HepG2 (cell line): ENCODE results near the gene THSD4. TPM values are rescaled to one million over a fixed set of nuclear protein-coding genes. Genes with fewer than 3 reads are reported as not detected.

Source experiments
- ATAC-seq: fragments of 200-7000 bp; cut with Tn5 transposase; 3 replicates; pipeline ENCODE4 v1.9.1; 2020; ENCODE audit warnings: mild to moderate bottlenecking, moderate library complexity
- BruUV-seq: library from RNA; stranded (reverse); fragments of 400-500 nt; replicated peaks from 2 replicates; lab custom pipeline; 2021; lab: Mats Ljungman, UMichigan
- CTCF ChIA-PET: fragments of 300-600 bp; formaldehyde crosslinking; extraction: SDS; loops from one replicate; lab custom pipeline; 2021; ENCODE audit warnings: low total read pairs, inconsistent platforms, low intra/inter-chr PET ratio; lab: Yijun Ruan, JAX
- POLR2A ChIA-PET: fragments of 350-600 bp; sonication (Branson Sonifier 250); formaldehyde crosslinking; loops from one replicate; lab custom pipeline; 2020; ENCODE audit warnings: antibody characterized with exemption, inconsistent platforms; lab: Yijun Ruan, JAX
- DNase-seq: peaks from one replicate; pipeline ENCODE4 v3.0.0-alpha.2; 2015; ENCODE audit warnings: low spot score
- FAIRE-seq: peaks from 3 replicates; lab custom pipeline; 2011; peaks lifted over from hg19 to GRCh38; lab: Jason Lieb, UNC
- H2AFZ ChIP-seq: one replicate; pipeline ENCODE4 v1.6.1; 2011; ENCODE audit warnings: low read length, inconsistent platforms
- H3K27ac ChIP-seq: fragments of 300-600 bp; 3 replicates; pipeline ENCODE4 v1.8.0; 2011; ENCODE audit warnings: mixed run types, mild to moderate bottlenecking, mixed read lengths, low read length, inconsistent platforms; ENCODE audit not compliant: insufficient read depth; ENCODE audit errors: extremely low read length
- H3K27me3 ChIP-seq, 2 experiments: fragments of 200-600 bp in 1 of 2; 2 replicates in 1 of 2; 3 replicates in 1 of 2; pipeline versions ENCODE4 v1.6.0 to v1.8.0; 2011; ENCODE audit warnings: low read length in 2 of 2, mild to moderate bottlenecking in 2 of 2, moderate library complexity in 2 of 2, inconsistent platforms in 1 of 2; ENCODE audit not compliant: insufficient read depth in 2 of 2, control insufficient read depth in 1 of 2
- H3K36me3 ChIP-seq, 2 experiments: fragments of 200-600 bp in 1 of 2; replicated peaks in 1 of 2; 2 replicates in 1 of 2; 3 replicates in 1 of 2; pipeline versions ENCODE4 v1.5.1 to v1.8.0; 2011; ENCODE audit warnings: low read length in 2 of 2, inconsistent platforms in 1 of 2; ENCODE audit not compliant: insufficient read depth in 2 of 2, control insufficient read depth in 1 of 2
- H3K4me1 ChIP-seq: 2 replicates; pipeline ENCODE4 v1.5.1; 2012; ENCODE audit warnings: low read length, inconsistent platforms; ENCODE audit not compliant: insufficient read depth
- H3K4me2 ChIP-seq: 2 replicates; pipeline ENCODE4 v1.6.0; 2011; ENCODE audit warnings: low read depth, low read length, inconsistent platforms
- H3K4me3 ChIP-seq, 3 experiments: fragments of 200-600 bp in 1 of 3; sonication (generic), shearing (Covaris generic) in 1 of 3; replicated peaks in 1 of 3; 2 replicates each; pipeline ENCODE4 v1.5.1; 2011 to 2016; ENCODE audit warnings: low read length in 3 of 3, inconsistent platforms in 2 of 3, low read depth in 2 of 3, mild to moderate bottlenecking in 2 of 3, control low read depth in 1 of 3, mixed read lengths in 1 of 3; ENCODE audit not compliant: insufficient read depth in 1 of 3
- H3K79me2 ChIP-seq: one replicate; pipeline ENCODE4 v1.6.1; 2011; ENCODE audit warnings: low read length, inconsistent platforms; ENCODE audit not compliant: insufficient read depth
- H3K9ac ChIP-seq: 2 replicates; pipeline ENCODE4 v1.6.0; 2011; ENCODE audit warnings: mild to moderate bottlenecking, low read depth, low read length, inconsistent platforms; ENCODE audit not compliant: insufficient read depth
- H3K9me3 ChIP-seq: 2 replicates; pipeline ENCODE4 v1.5.1; 2012; ENCODE audit warnings: mild to moderate bottlenecking, low read length
- H4K20me1 ChIP-seq: 2 replicates; pipeline ENCODE4 v1.6.0; 2011; ENCODE audit warnings: inconsistent platforms, mild to moderate bottlenecking, low read length, moderate library complexity; ENCODE audit not compliant: insufficient read depth
- DMTF1 ChIP-seq: sonication (generic); formaldehyde crosslinking; IDR thresholded peaks from 2 replicates; pipeline ENCODE4 v1.4.0; 2020; ENCODE audit warnings: mild to moderate bottlenecking, missing genetic modification reagents
- FOXJ3 ChIP-seq: sonication (generic); formaldehyde crosslinking; IDR thresholded peaks from 2 replicates; pipeline ENCODE4 v1.4.0; 2020; ENCODE audit warnings: missing genetic modification reagents, mild to moderate bottlenecking, borderline replicate concordance
- GABPB1 ChIP-seq: IDR thresholded peaks from 2 replicates; pipeline ENCODE4 v1.6.1; 2016; ENCODE audit warnings: mild to moderate bottlenecking, missing genetic modification reagents, moderate library complexity, missing compliant biosample characterization
- PHF20 ChIP-seq: sonication (generic); formaldehyde crosslinking; IDR thresholded peaks from 2 replicates; pipeline ENCODE4 v1.5.0; 2020; ENCODE audit warnings: mild to moderate bottlenecking, missing genetic modification reagents
- RBFOX2 ChIP-seq: fragments of 200-400 bp; formaldehyde crosslinking; IDR thresholded peaks from 2 replicates; pipeline ENCODE4 v1.6.1; 2017; ENCODE audit warnings: low read depth, mild to moderate bottlenecking, low read length
- SALL1 ChIP-seq: sonication (generic); formaldehyde crosslinking; IDR thresholded peaks from 2 replicates; pipeline ENCODE4 v1.8.0; 2022; ENCODE audit warnings: mild to moderate bottlenecking, missing genetic modification reagents
- TBX2 ChIP-seq: sonication (generic); formaldehyde crosslinking; IDR thresholded peaks from 2 replicates; pipeline ENCODE4 v1.5.0; 2020; ENCODE audit warnings: missing genetic modification reagents, mild to moderate bottlenecking, borderline replicate concordance
- WIZ ChIP-seq: sonication (generic); formaldehyde crosslinking; IDR thresholded peaks from 2 replicates; pipeline ENCODE4 v1.5.1; 2020; ENCODE audit warnings: mild to moderate bottlenecking, missing genetic modification reagents
- ZFP1 ChIP-seq: IDR thresholded peaks from 2 replicates; pipeline ENCODE4 v1.6.1; 2016
- ZNF253 ChIP-seq: sonication (generic); formaldehyde crosslinking; IDR thresholded peaks from 2 replicates; pipeline ENCODE4 v1.8.0; 2022; ENCODE audit warnings: mild to moderate bottlenecking, missing genetic modification reagents, borderline replicate concordance
- ZNF296 ChIP-seq: sonication (generic); formaldehyde crosslinking; conservative IDR thresholded peaks from 2 replicates; pipeline ENCODE4 v1.5.0; 2020; ENCODE audit warnings: mild to moderate bottlenecking, missing genetic modification reagents
- ZNF382 ChIP-seq: sonication (generic); formaldehyde crosslinking; IDR thresholded peaks from 2 replicates; pipeline ENCODE4 v1.5.0; 2020; ENCODE audit warnings: missing genetic modification reagents, mild to moderate bottlenecking, borderline replicate concordance
- ZNF468 ChIP-seq: sonication (generic); formaldehyde crosslinking; IDR thresholded peaks from 2 replicates; pipeline ENCODE4 v1.8.0; 2022; ENCODE audit warnings: mild to moderate bottlenecking, moderate library complexity, missing genetic modification reagents
- ZNF749 ChIP-seq: sonication (generic); formaldehyde crosslinking; IDR thresholded peaks from 2 replicates; pipeline ENCODE4 v1.8.0; 2022; ENCODE audit warnings: mild to moderate bottlenecking, missing genetic modification reagents, moderate library complexity, borderline replicate concordance
- WGBS: methylation state at CpG from one replicate; pipeline ENCODE4 v1.1.6; 2017; ENCODE audit warnings: low lambda C conversion rate; 5-methylcytosine and 5-hydroxymethylcytosine counted together
- in situ Hi-C: cut with HindIII; loops from 2 replicates; pipeline ENCODE4 v1.10.0; 2017; ENCODE audit warnings: low pct_unique_long_range_greater_than_20kb; ENCODE audit not compliant: extremely low pct_ligation_motif_present
- intact Hi-C: fragments of 100-400 bp; cut with micrococcal nuclease; formaldehyde crosslinking; loops from one replicate; pipeline ENCODE4 v1.10.0; 2022; ENCODE audit not compliant: unreplicated experiment
- polyA plus RNA-seq, 8 experiments: library from polyadenylated mRNA; depleted of rRNA in 3 of 8; stranded (reverse) in 7 of 8; unstranded in 1 of 8; fragments of >200 nt; fragmentation: Illumina TruSeq in 4 of 8; extraction: Trizol in 4 of 8; gene quantifications; 2 replicates each; pipeline versions ENCODE4 v1.2.1 to v1.2.3, GENCODE V29; 2011 to 2016; ENCODE audit warnings: low read depth in 4 of 8, missing spikeins in 1 of 8, mixed read lengths in 1 of 8; ENCODE audit not compliant: insufficient read depth in 1 of 8
- total RNA-seq, 5 experiments: library from RNA; depleted of rRNA; stranded (reverse); fragments of >200 nt; fragmentation: Illumina TruSeq; extraction: Trizol; gene quantifications; 2 replicates each; pipeline ENCODE4 v1.2.3, GENCODE V29; 2016; ENCODE audit warnings: low read depth in 1 of 5

THSD4 gene
- total and polyA plus RNA-seq, 2 of the 13 experiments (the other 11 are each of a cell fraction or from before 2014, with no cell fraction given), result 0.07 to 0.21 TPM

- no peaks in the 10 kb centered on the region for H3K4me1 ChIP-seq
- H3K4me3 ChIP-seq, result no peak overlapping the region
- H3K27me3 ChIP-seq, result peaks cover 0 to 4% of the 10 kb centered on the region in 2 experiments; a peak in 3 of 5 replicates
- ATAC-seq (no peak), DNase-seq (no peak), FAIRE-seq (no peak)
- H3K9me3 ChIP-seq, result no peaks in the 10 kb centered on the region
- in situ Hi-C loops (no loop called here), intact Hi-C loops (no loop called here)
- H3K4me2 ChIP-seq, result no peak overlapping the region
- H2AFZ ChIP-seq, result no peak overlapping the region
- no peak overlapping the region for H3K27ac ChIP-seq
- no peak for TF ChIP-seq WIZ (CRISPR knock-in tag)
- no peak for TF ChIP-seq FOXJ3 (CRISPR knock-in tag)
- no peak for TF ChIP-seq RBFOX2
- TF ChIP-seq PHF20, result no peak
- TF ChIP-seq ZFP1 (CRISPR knock-in tag), result no peak
- H3K9ac ChIP-seq, result no peak overlapping the region
- POLR2A ChIA-PET, result no interaction called here
- BruUV-seq, result no TSS peak
- CTCF ChIA-PET, result no interaction called here
- no peaks in the 10 kb centered on the region for H3K36me3 ChIP-seq
- WGBS, result 48% methylated on average over 5 of the region's 6 CpGs
- no peaks in the 10 kb centered on the region for H4K20me1 ChIP-seq
- H3K79me2 ChIP-seq, result no peaks in the 10 kb centered on the region
Measured at GRCh38 chr15:71189718-71190117, 74.4 kb downstream of the THSD4 start.

- in situ Hi-C loops, result no loop called here
- POLR2A ChIA-PET, result no interaction called here
- Histone ChIP-seq H3K9me3 (no peaks in the 10 kb centered on the region), H3K4me1 (no peaks in the 10 kb centered on the region), H3K9ac (no peak overlapping the region), H3K4me3 (no peak overlapping the region), H3K27me3 (peaks cover 0 to 4% of the 10 kb centered on the region in 2 experiments; a peak in 3 of 5 replicates), H3K4me2 (no peak overlapping the region), H3K79me2 (no peaks in the 10 kb centered on the region), H3K27ac (no peak overlapping the region), H4K20me1 (no peaks in the 10 kb centered on the region), H2AFZ (no peak overlapping the region), H3K36me3 (no peaks in the 10 kb centered on the region)
- no TSS peak for BruUV-seq
- DNase-seq, result no peak
- intact Hi-C loops, result no loop called here
- CTCF ChIA-PET, result no interaction called here
- TF ChIP-seq ZNF749 (CRISPR knock-in tag), result no peak
- TF ChIP-seq ZNF382 (CRISPR knock-in tag), result no peak
- no peak for TF ChIP-seq GABPB1 (CRISPR knock-in tag)
- no peak for TF ChIP-seq ZNF468
- TF ChIP-seq SALL1 (CRISPR knock-in tag), result no peak
- no peak for TF ChIP-seq ZNF296
- no peak for TF ChIP-seq ZNF253
- TF ChIP-seq DMTF1 (CRISPR knock-in tag), result no peak
- TF ChIP-seq TBX2, result no peak
- 11% methylated on average over 4 of the region's 4 CpGs for WGBS
- ATAC-seq, result no peak
- no peak for FAIRE-seq
Measured at GRCh38 chr15:71191296-71191695, 76.0 kb downstream of the THSD4 start.
